HG02852 (cell line): Measurements from ENCODE around the gene NAALAD2.
"Not testable (repeated sequence)": the region's sequence is repeated elsewhere in the genome, so short reads cannot be mapped to it uniquely, and the experiment has no call there.

Experiments used
- ATAC-seq: cut with Tn5 transposase; IDR thresholded peaks from one replicate; pipeline ENCODE4 v1.9.1; 2021; ENCODE audit warnings: mild to moderate bottlenecking, moderate library complexity; ENCODE audit not compliant: unreplicated experiment

NAALAD2 gene

GRCh38 chr11:90134478-90135003 is at the start of gene NAALAD2:
Gene NAALAD2 (plus strand): TSS chr11:90134663. CDS start chr11:90134759, 96 bp downstream.
- ATAC-seq = no peak

GRCh38 chr11:90085650-90086049 is 48.8 kb upstream of the NAALAD2 start, which contains the start of gene UBTFL1:
Gene UBTFL1 (plus strand): TSS chr11:90085950. CDS start chr11:90085950, 0 bp downstream.
- ATAC-seq = not testable (repeated sequence)

DNA sequence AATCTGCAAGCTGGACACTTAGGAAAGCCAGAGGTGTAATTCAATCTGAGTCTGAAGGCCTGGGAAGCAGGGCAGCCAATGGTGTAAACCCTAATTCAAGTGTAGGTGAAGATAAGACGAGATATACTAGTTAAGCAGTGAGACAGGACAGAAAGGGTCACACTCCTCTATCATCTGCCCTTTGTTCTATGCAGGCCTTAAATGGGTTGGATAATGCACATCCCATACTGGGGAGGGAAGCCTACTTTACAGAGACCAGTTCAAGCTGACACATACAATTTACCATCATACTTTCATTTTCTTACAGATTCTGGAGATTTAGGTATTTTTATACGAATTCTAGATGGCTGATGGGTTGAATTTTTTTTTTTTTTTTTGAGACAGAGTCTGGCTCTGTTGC is 45.7 kb upstream of the NAALAD2 start:
- not testable (repeated sequence) for ATAC-seq

DNA sequence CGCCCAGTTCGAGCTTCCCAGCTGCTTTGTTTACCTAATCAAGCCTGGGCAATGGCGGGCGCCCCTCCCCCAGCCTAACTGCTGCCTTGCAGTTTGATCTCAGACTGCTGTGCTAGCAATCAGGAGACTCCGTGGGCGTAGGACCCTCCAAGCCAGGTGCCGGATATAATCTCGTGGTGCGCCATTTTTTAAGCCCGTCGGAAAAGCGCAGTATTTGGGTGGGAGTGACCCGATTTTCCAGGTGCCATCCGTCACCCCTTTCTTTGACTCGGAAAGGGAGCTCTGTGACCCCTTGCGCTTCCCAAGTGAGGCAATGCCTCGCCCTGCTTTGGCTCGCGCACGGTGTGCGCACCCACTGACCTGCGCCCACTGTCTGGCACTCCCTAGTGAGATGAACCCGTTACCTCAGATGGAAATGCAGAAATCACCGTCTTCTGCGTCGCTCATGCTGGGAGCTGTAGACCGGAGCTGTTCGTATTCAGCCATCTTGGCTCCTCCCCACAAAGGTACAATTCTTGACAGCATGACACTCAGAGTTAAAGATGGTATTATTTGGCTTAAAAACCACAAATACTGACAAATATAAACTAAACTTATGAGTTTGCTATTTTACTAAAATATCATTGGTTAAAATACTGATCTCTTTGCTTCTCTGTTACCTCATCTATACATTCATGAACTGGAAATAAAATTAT is 39.1 kb upstream of the NAALAD2 start:
- ATAC-seq = not testable (repeated sequence)

DNA sequence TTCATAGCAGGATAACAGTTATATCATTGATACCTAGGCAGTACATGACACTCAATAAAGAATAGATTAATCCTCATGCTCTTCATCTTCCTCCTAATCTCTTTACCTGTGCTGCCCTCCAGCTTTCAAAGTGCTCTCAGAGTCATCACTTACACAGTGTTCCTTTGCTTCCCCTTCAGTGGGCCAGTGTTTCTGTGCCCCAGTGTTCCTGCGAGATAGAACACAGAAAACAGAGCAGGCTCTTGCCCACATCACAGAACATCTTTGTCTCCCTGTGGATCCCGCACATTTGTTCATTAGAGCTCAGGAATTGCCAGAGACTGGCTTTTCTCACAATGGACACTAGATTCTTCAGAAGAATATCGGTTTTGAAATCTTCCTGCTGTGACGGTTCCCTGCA is 36.2 kb upstream of the NAALAD2 start:
- ATAC-seq = not testable (repeated sequence)

DNA sequence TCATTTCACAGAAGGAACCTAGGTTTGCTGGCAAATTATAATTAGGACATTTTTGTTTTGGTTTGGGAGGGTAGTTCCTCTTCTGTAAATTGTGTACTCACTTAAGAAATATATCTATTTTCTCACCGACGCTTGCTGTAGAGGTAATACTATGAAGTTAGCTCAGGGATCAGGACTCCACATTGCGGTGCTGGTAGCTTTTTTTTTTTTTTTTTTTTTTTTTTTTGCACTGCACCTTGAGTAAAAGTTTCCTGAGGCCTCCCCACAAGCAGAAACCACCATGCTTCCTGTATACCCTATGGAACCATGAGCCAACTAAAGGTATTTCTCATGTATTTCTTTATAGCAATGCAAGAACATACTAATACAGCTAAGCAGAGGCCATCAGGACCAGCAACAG is 34.0 kb upstream of the NAALAD2 start:
- no peak for ATAC-seq

DNA sequence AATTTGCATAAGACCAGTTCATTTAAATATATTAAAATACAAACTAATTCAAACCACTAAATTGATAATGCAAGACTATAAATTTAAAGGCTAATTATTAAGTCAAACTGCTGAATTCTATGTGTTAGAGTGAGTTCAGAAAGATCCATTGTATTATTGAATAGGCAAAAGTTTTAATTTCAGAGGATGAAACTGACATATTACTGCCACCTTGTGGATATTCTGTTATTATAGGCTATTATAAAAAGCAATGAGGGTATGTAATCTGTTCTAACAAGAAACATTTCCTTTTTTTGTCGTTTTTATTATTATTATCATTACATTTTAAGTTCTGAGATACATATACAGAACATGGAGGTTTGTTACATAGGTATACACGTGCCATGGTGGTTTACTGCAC is 20.9 kb upstream of the NAALAD2 start:
- no peak for ATAC-seq

DNA sequence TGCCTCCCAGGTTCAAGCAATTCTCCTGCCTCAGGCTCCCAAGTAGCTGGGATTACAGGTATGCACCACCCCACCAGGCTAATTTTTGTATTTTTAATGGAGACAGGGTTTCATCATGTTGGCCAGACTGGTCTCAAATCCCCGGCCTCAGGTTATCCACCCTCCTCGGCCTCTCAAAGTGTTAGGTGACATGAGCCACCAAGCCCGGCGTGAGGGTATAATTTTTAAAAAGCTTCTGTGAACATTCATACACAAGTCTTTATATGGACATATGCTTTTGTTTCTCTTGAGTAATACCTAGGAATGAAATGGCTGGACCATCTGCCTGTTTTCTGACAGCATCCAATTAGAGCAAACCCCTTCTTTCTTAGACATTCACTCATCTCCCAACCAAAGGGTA is 14.3 kb upstream of the NAALAD2 start:
- ATAC-seq = no peak

- ATAC-seq = no peak
Observed at GRCh38 chr11:90124371-90124770, 10.1 kb upstream of the NAALAD2 start.

- ATAC-seq = no peak
Observed at GRCh38 chr11:90124946-90125345, 9.5 kb upstream of the NAALAD2 start.

- no peak for ATAC-seq
Observed at GRCh38 chr11:90133560-90134477, 644 bp upstream of the NAALAD2 start.

DNA sequence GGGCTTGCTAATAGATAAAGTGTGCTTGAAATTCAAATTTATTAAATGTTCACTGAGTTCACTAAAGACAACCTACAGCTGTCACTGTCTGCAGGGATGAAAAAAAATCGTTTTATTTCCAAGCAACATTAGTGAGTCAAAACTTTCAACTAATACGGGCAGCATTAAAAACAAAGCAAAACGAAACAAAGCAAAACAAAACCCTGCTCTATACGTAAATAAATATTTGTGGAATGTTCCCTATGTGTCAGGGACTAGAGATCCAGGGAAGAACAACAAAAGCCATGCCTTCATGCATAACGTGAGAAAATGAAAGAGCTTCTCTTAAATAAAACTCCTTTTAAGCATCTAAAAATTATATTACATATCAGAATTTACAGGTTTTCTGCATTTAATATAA is 553 bp downstream of the NAALAD2 start:
- ATAC-seq = no peak

DNA sequence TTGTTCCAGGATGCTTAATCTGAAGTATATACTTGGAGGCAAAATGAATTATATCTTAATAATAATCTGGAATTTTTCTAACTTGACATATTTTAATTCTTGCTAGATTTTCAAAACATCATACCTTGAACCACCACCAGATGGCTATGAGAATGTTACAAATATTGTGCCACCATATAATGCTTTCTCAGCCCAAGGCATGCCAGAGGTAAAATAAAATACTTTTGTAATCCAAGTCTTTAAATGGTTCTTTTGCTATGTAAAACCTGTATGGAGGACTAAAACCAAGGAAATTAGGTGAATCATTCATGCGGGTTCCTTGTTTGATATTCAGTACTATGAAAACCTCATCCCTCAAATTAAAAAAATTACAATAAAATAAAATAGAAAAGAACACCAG is 14.4 kb downstream of the NAALAD2 start:
- ATAC-seq = no peak

- not testable (repeated sequence) for ATAC-seq
Observed at GRCh38 chr11:90166982-90167573, 32.6 kb downstream of the NAALAD2 start.

- not testable (repeated sequence) for ATAC-seq
Observed at GRCh38 chr11:90167704-90168103, 33.2 kb downstream of the NAALAD2 start.

GRCh38 chr11:90168571-90168970 is 34.1 kb downstream of the NAALAD2 start:
- no peak for ATAC-seq

GRCh38 chr11:90171359-90171758 is 36.9 kb downstream of the NAALAD2 start:
- no peak for ATAC-seq

DNA sequence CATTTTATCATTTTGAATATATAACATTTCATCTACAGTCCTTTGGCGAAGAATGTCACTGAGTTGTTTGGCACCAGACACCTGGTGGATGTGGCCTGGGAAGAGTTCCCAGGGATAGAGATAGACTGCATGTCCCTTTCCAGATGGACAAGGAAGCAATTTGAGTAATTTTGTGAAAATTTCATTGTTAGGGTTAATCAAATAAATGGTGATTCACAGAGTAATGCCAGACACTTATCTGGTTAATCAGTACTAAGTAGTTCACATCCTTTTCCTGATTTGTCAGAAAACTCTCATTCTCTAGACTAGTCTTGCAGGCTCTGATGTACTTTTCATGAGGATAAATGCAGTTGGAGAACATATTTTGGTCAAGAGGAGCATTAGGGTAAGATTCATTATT is 41.6 kb downstream of the NAALAD2 start:
- ATAC-seq = no peak

DNA sequence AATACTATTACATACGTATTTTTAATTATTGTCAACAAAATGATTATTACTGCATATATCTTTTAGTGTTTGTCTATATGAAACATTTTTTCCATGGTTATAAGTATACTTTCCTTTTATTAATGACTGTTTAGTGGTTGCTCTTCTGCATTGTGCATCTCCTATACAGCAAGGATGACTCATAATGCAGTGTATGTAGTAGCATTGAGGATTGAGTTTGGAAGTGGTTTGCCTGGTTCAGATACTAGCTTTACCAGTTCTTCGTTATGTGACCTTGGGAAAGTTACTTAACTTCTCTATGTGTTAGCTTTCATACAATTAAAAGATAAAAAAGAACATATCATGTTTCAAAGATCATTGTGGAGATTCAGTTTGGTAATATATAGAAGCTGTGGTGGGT is 44.3 kb downstream of the NAALAD2 start:
- no peak for ATAC-seq

GRCh38 chr11:90179923-90180322 is 45.5 kb downstream of the NAALAD2 start:
- no peak for ATAC-seq

GRCh38 chr11:90187839-90188238 is 53.4 kb downstream of the NAALAD2 start:
- ATAC-seq = no peak
